ENCODE data around the gene SLC5A4.
"Not testable (repeated sequence)": the region's sequence is repeated elsewhere in the genome, so short reads cannot be mapped to it uniquely, and the experiment has no call there.

SLC5A4 gene

GRCh38 chr22:32255217-32255616 lies at the start of gene SLC5A4:
SLC5A4 (minus strand) TSS chr22:32255347; CDS start chr22:32255329, 18 bp downstream.
- no peak for DNase-seq (ENCODE audit: low read depth, low spot score)
- no peak for TF ChIP-seq CTCF (IDR thresholded peaks at IDR 0.05; ENCODE audit: insufficient read depth, low read length, missing control alignments)
- no peak within 1 kb of the TSS for H3K4me3 ChIP-seq (ENCODE audit: low read depth, low read length)
- CTCF ChIA-PET, result interaction anchor here (1.5 kb wide), 1 partner anchor 11 kb away, joined by 10 read pairs; no protein-coding TSS in a partner anchor
- POLR2A ChIA-PET, result no interaction called here

- H3K4me3 ChIP-seq (ENCODE audit: low read depth, low read length); CTCF ChIA-PET; POLR2A ChIA-PET; DNase-seq (ENCODE audit: low read depth, low spot score): not testable (repeated sequence)
Observed at GRCh38 chr22:32293921-32294320, 38.8 kb upstream of the SLC5A4 start.

DNA sequence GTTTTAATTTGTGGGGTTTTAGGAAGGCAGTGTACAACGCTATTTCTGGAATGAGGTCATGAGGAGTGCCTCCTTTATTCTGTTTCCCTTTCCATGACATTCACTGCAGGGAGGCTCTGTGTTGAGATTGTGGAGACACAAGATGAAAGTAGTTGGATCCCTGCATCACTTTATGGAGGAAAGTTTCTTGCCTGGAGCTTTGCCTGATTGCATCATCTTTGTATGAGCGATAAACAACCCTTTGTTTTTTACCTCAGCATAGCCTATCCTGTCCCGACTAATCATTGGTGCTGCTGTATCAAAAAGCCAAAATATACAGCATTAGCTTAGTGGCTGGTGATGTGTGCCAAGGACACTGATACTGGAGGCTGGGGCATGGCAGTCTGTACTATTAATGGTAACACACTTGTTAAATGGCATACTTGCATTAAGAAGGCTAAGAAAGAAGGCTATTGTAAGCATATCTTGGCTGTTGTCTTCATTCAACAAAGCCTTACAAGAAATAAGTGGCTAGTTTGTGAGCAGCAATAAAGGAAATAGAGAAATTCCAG lies 31.2 kb upstream of the SLC5A4 start:
- ChIA-PET POLR2A (no interaction called here), CTCF (no interaction called here)
- TF ChIP-seq CTCF (IDR thresholded peaks at IDR 0.05; ENCODE audit: insufficient read depth, low read length, missing control alignments), result no peak
- H3K4me3 ChIP-seq (ENCODE audit: low read depth, low read length), result no peak overlapping the region
- DNase-seq (ENCODE audit: low read depth, low spot score), result no peak

- ChIA-PET POLR2A (no interaction called here), CTCF (interaction anchor here (1.6 kb wide), 1 partner anchor 15 kb away, joined by 5 read pairs; no protein-coding TSS in a partner anchor)
- DNase-seq (ENCODE audit: low read depth, low spot score), result no peak
- TF ChIP-seq CTCF (IDR thresholded peaks at IDR 0.05; ENCODE audit: insufficient read depth, low read length, missing control alignments), result no peak
- no peak overlapping the region for H3K4me3 ChIP-seq (ENCODE audit: low read depth, low read length)
Observed at GRCh38 chr22:32281072-32281471, 25.9 kb upstream of the SLC5A4 start.

- POLR2A ChIA-PET; H3K4me3 ChIP-seq (ENCODE audit: low read depth, low read length); DNase-seq (ENCODE audit: low read depth, low spot score): not testable (repeated sequence)
- CTCF ChIA-PET, result interaction anchor here (1.5 kb wide), 1 partner anchor 9 kb away, joined by 19 read pairs; no protein-coding TSS in a partner anchor
Observed at GRCh38 chr22:32275353-32275752, 20.2 kb upstream of the SLC5A4 start.

GRCh38 chr22:32271389-32271788 lies 16.2 kb upstream of the SLC5A4 start:
- ChIA-PET CTCF (interaction anchor here (1.1 kb wide), 1 partner anchor 294 kb away, joined by 3 read pairs; no protein-coding TSS in a partner anchor), POLR2A (no interaction called here)
- no peak overlapping the region for H3K4me3 ChIP-seq (ENCODE audit: low read depth, low read length)
- DNase-seq (ENCODE audit: low read depth, low spot score), result no peak
- TF ChIP-seq CTCF (IDR thresholded peaks at IDR 0.05; ENCODE audit: insufficient read depth, low read length, missing control alignments), result no peak

DNA sequence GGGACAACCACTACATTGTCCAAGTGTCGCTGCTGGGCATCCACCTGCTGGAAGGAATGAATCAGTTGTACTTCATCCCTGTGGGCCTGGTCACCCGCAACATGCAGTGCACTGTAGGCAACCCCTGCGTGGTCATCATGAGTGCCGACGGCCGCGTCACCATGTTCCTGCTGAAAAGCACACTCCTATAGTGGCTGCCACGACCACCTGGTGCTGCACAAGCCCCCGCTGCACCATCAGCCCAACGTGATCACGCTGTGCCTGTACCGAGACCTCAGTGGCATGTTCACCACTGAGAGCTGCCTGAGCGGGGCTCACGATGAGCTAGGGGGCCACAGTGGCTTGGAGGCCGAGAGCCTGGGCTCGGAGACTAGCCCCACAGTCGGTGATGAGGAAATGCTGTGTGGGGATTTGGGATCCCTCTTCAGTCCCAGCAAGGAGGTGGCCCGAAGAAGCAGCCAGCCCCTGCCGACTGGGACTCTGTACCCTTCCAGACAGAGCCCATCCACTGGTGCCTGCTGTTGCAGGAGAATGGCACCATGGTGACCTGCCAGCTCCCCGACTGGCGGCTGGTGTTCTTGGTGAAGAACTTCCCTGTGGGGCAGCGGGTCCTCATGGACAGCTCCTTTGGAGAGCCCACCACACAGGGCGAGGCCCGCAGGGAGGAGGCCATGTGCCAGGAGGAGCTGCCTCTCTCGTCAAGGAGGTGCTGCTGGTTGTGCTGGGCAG lies 15.7 kb upstream of the SLC5A4 start:
- no peak for TF ChIP-seq CTCF (IDR thresholded peaks at IDR 0.05; ENCODE audit: insufficient read depth, low read length, missing control alignments)

More for the DNA sequence above, 15.7 kb upstream of the SLC5A4 start:
- no peak for DNase-seq (ENCODE audit: low read depth, low spot score)
- H3K4me3 ChIP-seq (ENCODE audit: low read depth, low read length), result no peak overlapping the region
- ChIA-PET CTCF (interaction anchor here (1.1 kb wide), 1 partner anchor 294 kb away, joined by 3 read pairs; no protein-coding TSS in a partner anchor), POLR2A (no interaction called here)
